HT-29 (cell line): ENCODE data around the gene PCARE. TPM values are rescaled to one million over a fixed set of nuclear protein-coding genes. Genes with fewer than 3 reads are reported as not detected.

Experiments
- DNase-seq: peaks from one replicate; pipeline ENCODE4 v3.0.0-alpha.2; 2015; ENCODE audit warnings: low spot score
- total RNA-seq: library from RNA; depleted of rRNA; stranded (reverse); fragments of >200 nt; shearing (Covaris generic); gene quantifications from 2 replicates; pipeline ENCODE4 v1.2.3, GENCODE V29; 2014

The PCARE gene
- total RNA-seq, 1 experiment from 2014 or later = not detected

DNA sequence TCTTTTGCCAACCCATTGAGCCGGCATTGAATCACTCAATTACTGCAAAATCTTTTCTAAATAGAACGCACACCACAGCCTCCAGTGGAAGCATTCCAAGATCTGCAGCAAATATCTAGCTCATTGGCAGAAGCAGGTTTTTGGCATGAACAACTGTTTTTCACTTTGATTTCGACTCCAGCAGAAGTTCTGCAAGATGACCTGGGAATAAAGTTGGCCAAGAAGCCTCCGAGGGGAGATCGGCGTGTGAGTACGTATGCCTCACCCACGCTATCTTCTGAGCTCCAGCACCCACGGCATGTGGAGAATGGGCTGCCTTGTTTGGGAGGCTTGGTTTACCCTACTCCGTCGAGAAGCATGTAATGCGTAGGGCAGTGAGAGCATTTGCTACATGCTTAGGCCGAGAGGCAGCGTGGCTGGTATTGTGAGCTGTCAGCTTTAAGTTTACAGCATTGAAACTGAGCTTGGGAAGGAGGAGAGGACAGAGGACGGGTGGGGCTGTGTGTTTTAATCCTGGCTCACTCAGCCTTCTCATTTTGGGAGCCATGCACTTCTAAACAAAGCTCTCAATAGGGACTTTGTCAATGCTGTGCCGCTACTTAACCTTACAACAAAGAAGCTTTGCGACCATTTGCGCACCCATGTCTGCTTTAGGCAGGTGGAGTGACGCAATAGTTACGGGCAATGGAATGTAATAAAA, 10.5 kb downstream of the PCARE start:
- no peak for DNase-seq

DNA sequence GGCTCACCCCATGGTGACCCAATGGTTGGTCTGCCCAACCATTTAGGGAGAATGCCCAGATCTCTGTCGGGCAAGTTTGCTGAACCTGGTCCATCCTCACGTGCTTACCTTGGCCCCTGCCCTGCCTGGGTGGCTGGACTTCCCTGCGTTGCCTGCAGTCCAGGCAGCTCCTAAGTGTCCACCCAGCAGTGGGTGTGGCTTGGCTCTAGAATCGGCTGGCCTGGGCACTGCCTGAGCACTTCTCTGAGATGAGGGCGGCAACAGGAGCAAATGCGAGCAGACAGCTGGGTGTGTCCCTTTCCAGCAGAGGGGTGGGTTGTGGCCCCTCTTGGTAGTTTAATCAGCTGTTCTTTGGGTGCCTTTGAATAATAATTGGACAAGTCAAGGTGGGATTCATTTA, 11.3 kb downstream of the PCARE start:
- no peak for DNase-seq

DNA sequence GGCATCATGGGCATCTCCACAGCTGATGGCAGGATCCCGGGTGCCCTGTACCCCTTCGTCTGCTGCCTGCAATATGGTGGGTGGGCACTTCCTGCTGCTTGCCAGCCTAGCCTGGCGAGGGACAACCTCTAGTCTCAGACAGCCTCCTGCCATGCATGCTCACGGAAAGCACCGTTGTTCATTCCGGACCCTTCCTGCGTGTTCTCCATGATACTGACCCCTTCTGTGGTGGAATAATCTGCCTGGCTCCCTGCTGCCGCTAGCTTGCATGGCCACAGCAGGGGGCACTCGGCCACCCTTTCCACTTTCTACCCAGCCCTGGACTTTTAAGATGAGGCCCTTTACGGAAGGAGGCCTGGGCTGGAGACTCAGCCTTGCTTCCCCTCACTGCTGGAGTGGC, 12.0 kb downstream of the PCARE start:
- no peak for DNase-seq

DNA sequence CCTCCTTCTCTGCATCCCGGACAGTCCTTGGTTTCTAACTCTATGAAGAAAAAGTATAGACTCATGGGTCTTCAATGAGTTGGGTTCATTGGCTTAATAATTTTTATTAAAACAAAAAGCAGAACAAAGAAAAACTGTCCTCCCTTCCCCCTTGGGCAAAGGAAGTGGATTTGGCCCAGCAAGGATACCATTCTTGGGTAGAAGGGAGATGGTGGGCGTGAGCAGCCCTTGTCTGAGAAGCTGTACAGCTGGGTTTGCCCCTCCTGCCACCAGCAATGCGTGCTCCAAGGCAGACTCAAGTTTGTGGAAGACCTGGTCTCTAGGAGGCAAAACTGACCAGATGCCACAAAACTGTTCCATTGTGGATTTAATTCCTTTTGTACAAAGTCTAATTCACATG, 12.7 kb downstream of the PCARE start:
- DNase-seq = no peak

DNA sequence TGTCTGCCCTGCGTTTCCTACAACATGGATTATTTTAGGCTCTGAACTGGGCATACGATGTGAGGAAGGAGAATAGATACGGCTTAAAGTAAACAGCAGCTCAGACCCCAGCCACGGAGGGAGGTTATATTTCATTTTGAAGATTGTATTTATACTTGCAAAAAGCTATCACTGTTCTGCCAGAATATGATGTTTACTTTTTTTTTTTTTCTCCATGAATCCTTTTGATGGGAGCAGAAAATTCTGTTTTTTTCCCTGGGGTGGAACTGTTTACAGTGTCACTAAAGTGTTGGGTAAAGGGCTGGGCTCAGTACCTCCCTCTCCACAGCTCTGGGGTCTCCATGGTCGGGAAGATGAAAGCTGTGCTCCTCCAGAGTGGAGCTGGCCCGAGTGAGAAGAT, 13.1 kb downstream of the PCARE start:
- DNase-seq = no peak

DNA sequence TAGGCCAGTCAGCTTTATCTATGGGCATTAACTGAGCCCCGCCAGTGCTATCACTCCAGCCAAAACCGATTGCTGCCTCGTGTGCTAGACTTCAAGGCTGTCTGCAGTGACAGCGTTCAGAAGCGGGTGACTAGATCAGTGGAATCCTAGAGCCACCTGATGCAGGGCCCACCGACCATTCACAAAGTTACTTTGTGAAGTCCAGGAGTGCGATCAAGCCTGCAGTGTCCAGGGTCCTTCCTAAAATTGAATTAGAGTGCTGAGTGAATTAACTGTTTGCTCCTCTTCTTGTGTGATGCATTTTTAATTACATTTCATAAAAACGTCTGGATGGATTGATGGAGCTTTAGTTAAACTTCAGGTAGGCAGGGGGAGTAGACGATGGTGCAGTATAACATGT, 13.9 kb downstream of the PCARE start:
- no peak for DNase-seq

DNA sequence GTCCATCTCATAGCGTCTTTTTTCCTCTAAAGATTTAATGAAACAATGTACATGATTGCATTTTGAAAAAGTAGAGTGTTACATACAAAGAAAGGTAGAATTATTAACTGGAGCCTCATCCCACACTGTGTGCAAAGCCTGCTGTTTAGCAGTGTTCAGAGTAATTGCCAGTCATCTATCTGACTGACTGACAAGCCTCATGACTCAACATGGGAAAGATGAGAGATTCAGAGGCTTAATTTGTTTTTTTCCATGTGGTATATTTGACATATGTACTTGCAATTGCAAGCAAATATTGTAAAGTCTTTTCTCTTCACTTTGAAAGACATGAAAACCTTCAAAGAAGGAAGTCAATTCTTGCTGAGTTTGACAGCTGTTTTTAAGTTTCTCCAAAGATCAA, 14.7 kb downstream of the PCARE start:
- DNase-seq = no peak

DNA sequence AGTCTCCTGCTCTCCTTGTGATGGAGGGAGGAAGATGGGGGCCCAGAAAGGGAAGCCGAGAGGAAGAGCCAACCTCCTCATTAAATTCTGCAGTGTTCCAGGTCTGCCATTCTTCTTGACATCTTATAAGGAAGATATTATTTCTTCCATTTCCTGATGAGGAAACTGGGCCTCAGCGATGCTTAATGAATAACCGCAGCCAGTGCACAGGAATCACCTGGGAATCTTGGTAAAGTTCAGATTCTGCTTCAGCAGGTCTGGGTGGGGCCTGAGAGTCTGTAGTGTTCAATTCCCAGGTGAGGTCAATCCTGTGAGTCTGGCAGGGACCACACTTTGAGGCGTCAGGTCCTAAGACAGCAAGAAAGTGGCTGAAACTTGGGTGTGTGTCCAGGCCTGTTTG, 17.3 kb downstream of the PCARE start:
- DNase-seq = peak; percentile 72

DNA sequence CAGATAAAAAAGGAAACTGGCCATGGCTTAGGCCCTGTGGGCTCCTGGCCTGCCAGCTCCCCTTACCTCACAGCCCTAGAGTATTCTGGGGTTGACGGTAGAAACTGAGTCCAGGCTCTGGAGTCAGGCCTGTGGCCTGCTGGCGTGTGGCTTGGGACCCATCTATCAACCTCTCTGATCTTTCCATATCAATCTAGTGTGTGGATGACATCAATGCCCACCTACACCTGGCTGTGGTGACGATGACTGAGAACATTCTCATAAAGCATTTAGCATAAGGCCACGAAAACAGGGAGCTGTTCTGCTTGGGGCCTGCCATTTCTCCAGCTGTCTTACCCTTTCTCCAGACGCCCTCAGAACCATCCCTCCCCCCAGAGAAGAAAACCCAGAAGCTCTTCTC, 17.9 kb downstream of the PCARE start:
- DNase-seq = no peak

DNA sequence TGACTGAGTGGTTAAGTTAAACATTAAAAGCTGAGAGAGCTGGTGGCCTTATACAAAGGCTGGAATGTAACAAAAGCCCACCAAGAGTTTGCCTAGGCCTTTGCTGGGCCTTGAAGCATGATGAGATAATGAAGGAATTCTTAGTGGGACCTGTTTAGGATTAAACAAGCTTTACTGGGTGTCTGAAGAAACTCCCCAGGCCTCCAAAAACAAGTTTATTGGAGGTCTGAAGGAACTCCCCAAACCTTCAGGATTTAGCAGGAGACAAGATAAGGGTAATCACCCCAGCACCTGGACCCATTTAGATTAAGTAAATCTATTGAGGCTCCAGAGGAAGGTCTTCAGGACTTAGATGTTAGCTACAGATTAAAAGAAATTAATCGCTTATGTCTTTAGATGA, 18.7 kb downstream of the PCARE start:
- DNase-seq = no peak

DNA sequence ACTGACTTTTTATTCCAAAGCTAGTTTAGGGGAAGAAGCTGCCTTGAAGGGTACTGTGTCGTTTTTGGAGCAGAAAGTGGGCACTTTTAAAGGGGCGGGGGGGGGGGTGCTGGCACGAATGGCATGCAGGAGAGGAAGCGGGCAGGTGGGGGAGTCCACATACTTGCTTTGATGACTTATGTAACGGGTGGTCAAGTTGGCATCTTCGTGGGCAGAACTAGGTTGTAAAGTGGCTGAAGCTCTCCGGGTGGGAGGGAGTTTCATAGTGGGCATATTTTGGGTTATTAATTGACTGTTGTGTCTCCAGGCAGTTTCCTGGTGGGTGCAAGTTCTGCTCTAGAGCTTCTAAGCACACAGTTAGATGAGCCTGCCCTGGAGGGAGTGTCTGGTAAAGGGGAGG, 19.9 kb downstream of the PCARE start:
- no peak for DNase-seq

DNA sequence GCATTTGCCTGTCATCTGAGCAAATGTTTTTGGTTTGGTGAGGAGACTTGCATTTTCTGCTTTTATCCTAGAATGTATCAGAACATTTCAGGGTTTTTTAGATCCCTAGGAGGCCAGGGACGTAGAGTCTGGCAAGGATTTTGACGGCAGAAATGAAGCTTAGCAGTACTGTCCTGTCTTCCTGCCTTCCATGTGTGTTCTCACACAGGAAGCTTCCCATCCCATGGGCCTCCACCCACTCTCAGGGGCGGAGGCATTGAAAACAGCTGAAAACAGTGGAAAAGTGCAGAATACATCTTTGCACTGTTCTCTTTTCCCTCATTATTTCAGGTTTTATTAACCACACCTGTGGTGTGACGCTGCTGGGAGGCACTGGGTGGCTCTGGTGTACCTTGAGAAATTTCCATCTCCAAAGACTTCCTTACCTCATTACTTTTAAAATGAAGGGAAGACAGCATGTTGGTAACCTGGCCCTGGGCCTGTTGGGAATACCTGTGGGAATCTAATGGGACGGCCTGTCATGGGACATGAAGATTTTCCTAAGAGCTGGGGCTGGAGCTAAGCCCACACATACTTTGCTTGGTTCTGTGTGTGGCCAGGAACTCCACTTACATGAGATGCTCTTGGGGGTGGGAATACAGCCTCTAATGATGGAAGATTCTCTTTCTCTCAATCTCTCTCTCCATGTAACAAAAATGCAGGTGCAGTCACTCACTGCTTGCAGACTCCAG, 20.5 kb downstream of the PCARE start:
- peak; percentile 51 for DNase-seq

DNA sequence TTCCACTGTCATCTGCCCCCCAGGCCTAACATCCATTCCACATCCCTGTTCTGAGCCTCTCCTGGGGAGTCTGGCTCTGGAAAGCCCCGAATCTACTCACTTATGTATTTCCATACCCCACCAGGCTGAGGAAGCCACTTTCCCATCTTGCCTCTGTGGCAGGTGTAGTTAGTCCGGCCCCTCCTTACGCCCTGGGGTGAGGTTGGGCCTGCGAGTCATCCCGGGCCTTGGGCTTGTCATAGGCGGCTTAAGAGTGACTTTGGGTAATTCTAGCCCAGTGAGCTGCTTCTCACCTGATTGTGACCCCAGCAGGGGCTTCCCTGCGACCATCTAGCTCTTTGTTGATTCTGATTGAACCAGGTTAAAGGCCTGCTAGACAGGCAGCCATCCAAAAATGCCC, 21.1 kb downstream of the PCARE start:
- DNase-seq = no peak

DNA sequence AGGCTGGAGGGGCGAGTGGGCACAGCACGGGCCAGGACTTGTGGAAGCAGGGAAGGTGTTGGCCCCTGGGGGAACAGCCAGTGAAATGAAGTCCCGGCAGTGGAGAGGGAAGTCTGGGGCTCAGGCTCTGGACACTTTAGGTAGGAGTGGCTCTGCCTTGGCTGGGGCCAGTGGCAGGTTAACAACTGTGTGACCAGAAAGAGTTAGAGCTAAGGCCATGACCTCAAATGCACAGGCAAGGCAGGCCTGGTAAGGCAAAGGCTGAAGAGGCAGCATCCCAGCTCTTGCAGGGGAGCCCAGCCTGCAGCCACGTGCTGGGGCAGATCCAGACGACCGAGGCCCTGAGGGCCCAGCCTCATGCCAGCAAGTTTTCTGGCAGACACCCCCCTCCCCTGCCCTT, 21.5 kb downstream of the PCARE start:
- no peak for DNase-seq

DNA sequence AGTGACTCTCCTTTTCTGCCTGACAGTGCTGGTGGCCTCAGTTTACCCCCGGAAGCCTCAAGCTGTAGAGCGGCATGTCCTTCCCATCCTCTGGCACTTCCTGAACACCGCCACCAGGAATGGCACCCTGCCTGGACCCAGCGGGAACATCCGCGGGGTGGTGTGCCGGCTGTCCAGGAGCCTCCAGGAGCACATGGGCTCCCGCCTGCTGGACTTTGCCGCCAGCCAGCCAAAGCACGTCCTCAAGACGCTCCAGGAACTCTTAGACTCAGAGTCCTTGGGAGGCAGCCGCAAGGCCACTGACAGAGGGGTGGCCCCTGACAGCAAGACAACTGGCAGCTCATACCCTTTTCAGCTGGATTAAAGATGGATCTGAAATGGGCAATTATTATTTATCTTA, 22.6 kb downstream of the PCARE start:
- no peak for DNase-seq

DNA sequence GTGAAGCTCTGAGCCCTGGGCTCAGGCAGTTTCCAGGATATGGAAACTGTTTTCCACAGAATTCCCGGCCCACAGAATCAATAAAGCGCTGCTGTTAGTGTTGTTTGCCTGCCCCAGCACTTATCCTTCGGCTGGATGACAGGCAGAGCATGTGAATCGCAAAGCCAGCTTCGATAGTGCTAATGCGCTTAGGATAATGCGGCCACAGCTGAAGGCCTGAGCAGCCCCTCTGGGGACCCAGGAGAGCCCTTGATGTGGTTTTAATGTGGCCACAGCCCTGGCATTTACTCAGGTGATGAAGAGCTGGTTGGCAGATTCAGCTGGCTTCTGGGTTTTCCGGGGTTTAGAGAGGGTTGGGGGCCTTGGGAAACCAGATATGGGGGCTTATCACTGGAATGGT, 23.7 kb downstream of the PCARE start:
- DNase-seq = no peak

DNA sequence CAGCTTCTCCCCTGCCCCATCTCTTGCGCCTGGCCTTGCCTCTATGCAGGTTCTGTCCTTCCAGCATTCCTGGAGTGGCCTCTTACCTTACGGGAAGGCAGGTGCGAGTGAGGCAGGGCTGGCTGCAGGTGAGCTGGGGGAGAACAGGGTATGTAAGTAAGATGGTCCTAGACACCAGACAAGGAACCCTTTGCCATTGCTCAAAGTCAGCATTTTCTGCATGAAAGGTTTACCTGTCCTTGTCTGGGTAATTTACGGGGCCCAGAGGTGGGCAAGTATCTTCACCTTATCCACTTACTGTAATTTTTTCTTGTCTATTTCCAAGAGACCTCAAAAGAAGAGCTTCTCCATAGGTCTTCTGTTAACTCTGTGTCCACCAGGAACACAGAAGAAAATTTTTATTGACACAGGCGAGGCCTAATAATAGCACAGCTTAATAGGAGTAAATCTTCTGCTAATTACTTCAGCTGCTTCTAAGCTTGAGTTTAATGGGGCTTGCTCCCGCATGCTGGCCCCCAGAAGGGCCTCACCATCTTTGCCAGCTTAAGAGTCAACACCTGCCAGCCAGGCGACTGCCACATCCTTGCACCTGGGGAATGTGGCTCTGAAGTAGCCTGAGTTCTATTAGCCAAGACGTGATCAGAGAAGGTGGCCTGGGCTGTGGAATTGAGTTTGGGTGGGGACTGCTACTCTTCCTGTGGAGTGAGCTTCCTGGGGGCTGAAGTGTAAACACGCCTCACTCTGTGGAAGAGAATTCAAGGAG, 27.1 kb downstream of the PCARE start:
- DNase-seq = no peak

DNA sequence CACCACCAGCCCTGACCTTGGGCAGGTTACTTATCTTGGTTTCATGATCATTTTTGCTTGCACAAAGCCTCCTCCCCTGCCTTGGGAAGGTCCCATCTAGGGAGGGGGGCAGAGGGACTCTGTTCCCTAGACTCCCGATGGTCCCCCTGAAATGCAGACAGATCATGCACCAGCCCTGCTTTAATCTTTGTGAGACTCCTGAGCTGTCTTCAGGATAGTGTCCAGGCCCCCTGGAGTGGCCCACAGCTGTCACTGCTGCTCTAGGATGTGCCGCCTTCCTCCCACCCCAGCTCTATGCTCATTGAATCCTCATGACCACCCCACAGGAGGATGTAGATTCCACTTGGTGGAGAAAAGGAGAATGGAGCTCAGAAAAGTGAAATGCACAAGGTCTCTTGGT, 28.0 kb downstream of the PCARE start:
- DNase-seq = no peak

DNA sequence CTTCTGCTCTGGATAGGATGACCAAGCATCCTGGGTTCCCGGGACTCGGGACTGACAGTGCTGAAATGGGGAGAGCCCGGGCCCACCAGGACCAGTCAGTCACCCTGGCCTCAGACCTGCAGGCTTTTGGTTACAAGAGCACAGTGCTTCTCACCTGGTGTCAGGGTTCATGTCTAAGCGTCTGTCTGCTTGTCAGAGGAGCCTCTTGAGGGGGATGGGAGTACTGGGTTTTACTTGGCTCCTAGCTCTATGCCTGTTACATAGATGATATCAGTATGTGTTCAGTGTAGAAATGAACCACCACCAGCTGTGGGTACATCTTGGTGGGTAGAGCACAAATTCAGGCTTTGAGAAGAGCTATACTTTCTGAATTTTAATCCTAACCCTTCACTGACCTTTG, 29.9 kb downstream of the PCARE start:
- no peak for DNase-seq

DNA sequence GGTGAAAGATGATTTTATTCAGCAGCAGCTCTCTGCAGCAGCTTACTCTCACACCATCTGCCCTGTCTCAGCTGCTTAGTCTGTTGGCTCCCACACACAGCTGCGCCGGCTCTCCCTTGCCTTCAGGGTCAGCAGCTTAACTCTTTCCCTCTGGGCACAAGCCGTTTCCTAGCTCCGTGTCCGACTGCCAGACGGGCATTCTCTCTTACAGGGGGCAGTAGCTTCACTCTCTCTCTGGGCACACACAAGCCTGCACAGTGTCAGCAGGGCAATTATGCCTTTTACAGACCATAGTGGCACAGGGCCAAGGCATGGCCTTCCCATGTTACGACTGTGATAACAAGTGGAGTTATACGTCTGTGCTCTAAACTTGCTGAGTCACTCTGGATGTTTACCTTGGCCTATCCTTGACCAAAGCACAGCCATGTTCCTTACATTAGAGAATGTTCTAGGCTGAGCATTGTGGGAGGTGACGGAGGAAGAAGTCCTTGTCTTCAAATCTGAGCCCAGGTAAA, 31.7 kb downstream of the PCARE start:
- DNase-seq = no peak

DNA sequence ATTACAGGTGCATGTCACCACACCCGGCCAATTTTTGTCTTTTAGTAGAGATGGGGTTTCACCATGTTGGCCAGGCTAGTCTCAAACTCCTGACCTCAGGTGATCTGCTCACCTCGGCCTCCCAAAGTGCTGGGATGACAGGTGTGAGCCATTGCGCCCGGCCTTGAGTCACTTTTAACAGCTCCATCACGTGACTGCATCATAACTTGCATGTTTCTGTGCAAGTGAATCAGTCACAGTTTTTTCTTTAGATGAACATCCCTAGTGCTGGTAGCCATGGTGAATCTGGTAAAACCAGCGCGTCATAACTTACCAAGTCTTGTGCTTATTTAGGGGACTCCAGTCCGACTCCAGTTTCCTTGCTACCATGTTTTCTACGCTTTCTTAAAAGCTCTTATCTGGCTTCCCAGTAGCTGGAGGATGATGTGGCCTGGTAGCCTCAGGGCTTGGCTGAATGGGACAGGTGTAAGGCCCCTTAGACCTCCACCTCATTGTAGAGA, 33.1 kb downstream of the PCARE start:
- no peak for DNase-seq

DNA sequence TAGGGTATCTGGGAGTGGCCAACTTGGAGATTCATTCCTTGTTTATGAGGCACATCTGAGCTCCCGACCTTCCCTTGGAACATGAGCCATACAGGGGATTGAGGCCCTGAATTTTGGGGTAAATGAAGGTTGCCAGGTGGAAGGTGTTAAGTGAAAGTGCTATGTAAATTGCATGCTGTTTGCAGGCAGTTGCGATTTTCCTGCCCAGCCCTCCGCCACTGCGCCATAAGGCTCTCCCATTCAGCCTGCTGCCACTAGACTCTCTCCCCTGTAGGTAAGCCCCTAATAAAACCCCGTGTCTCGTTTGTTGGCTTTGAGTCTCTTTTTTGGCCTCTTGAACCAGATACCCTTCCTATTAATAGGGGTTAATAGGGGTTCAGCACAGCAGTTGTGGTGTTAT, 33.8 kb downstream of the PCARE start:
- no peak for DNase-seq
